GM12878 (cell line): Measurements from ENCODE around the gene ZFHX2.

Experiments used
- BCL3 ChIP-seq: IDR thresholded peaks from 2 replicates; pipeline ENCODE4 v1.6.1; 2011; ENCODE audit warnings: borderline replicate concordance, low read depth, mild to moderate bottlenecking, moderate library complexity, low read length; ENCODE audit not compliant: insufficient read depth, poor library complexity, severe bottlenecking
- E2F4 ChIP-seq: IDR thresholded peaks from 2 replicates; pipeline ENCODE4 v1.6.1; 2012; ENCODE audit warnings: low read depth, low read length, improper control_type of control experiment
- HDAC2 ChIP-seq: fragments of 200-600 bp; sonication (generic); IDR thresholded peaks from 2 replicates; pipeline ENCODE4 v1.6.1; 2017
- JUNB ChIP-seq: IDR thresholded peaks from 2 replicates; pipeline ENCODE4 v1.6.1; 2016; ENCODE audit warnings: antibody characterized with exemption, mild to moderate bottlenecking
- PML ChIP-seq: IDR thresholded peaks from 2 replicates; pipeline ENCODE4 v1.6.1; 2012; ENCODE audit warnings: low read length, inconsistent platforms
- POLR2AphosphoS5 ChIP-seq: IDR thresholded peaks from 2 replicates; pipeline ENCODE4 v1.6.1; 2011; ENCODE audit warnings: mild to moderate bottlenecking, low read length, inconsistent platforms
- RELB ChIP-seq: fragments of 450-650 bp; IDR thresholded peaks from 2 replicates; pipeline ENCODE4 v1.6.1; 2017; ENCODE audit warnings: low read depth, mild to moderate bottlenecking, moderate library complexity
- RFX5 ChIP-seq: IDR thresholded peaks from 2 replicates; pipeline ENCODE4 v1.6.1; 2011; ENCODE audit warnings: low read depth, low read length, improper control_type of control experiment
- SIN3A ChIP-seq: IDR thresholded peaks from 2 replicates; pipeline ENCODE4 v1.6.1; 2012; ENCODE audit warnings: low read depth, low read length, improper control_type of control experiment
- ZNF24 ChIP-seq: fragments of 450-650 bp; IDR thresholded peaks from 2 replicates; pipeline ENCODE4 v1.6.1; 2017; ENCODE audit warnings: antibody characterized with exemption, mild to moderate bottlenecking
- ZNF274 ChIP-seq: IDR thresholded peaks from one replicate; pipeline ENCODE4 v1.8.0; 2011; ENCODE audit not compliant: insufficient read length, insufficient read depth
- TF ChIP-seq, protein P1 (sequence below), 3 experiments: IDR thresholded peaks in 2 of 3; conservative IDR thresholded peaks in 1 of 3; 2 replicates each; pipeline ENCODE4 v1.5.1; 2011; ENCODE audit warnings: low read depth in 3 of 3, low read length in 3 of 3, mild to moderate bottlenecking in 3 of 3, control low read depth in 2 of 3, moderate library complexity in 2 of 3, inconsistent platforms in 1 of 3, mixed read lengths in 1 of 3; ENCODE audit not compliant: control insufficient read depth in 2 of 3, insufficient read depth in 1 of 3; ENCODE audit errors: extremely low read depth in 1 of 3

GRCh38 chr14:23577004-23577681 lies 25.6 kb upstream of the ZFHX2 start:
- TF ChIP-seq PML (no peak), SIN3A (no peak), POLR2AphosphoS5 (no peak), ZNF24 (no peak), RFX5 (no peak), RELB (no peak), HDAC2 (no peak), JUNB (no peak), ZNF274 (no peak), BCL3 (no peak), E2F4 (no peak)
- TF ChIP-seq, protein P1, sequence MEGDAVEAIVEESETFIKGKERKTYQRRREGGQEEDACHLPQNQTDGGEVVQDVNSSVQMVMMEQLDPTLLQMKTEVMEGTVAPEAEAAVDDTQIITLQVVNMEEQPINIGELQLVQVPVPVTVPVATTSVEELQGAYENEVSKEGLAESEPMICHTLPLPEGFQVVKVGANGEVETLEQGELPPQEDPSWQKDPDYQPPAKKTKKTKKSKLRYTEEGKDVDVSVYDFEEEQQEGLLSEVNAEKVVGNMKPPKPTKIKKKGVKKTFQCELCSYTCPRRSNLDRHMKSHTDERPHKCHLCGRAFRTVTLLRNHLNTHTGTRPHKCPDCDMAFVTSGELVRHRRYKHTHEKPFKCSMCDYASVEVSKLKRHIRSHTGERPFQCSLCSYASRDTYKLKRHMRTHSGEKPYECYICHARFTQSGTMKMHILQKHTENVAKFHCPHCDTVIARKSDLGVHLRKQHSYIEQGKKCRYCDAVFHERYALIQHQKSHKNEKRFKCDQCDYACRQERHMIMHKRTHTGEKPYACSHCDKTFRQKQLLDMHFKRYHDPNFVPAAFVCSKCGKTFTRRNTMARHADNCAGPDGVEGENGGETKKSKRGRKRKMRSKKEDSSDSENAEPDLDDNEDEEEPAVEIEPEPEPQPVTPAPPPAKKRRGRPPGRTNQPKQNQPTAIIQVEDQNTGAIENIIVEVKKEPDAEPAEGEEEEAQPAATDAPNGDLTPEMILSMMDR (IDR thresholded peaks at IDR 0.05 in 2 of 3, conservative IDR thresholded peaks at IDR 0.05 in 1 of 3; ENCODE audit: control insufficient read depth in 2 of 3, extremely low read depth in 1 of 3, insufficient read depth in 1 of 3, low read depth in 3 of 3, low read length in 3 of 3), result no peak
